ENCODE data around the gene ITGA8.
"Not testable (repeated sequence)": the region's sequence is repeated elsewhere in the genome, so short reads cannot be mapped to it uniquely, and the experiment has no call there.

ITGA8 gene

DNA sequence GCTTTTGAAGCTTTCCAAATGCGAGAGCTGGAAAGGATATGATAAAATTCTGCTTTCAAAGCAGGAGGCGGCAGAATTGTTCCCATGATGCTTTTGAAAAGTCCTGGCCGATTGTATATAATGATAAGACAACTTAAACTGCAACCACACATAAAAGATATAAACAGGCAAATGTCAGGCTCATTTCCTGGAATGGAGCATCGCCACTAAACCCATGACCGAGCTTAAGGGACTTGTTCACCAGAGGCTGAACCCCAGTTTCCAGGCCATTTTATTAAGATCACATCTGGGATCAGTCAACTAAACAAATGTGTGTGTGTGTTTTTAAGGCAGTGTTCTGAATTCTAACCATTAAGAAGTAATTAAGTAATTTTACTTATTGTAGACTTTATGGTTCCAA, 131.6 kb downstream of the ITGA8 start:
- Histone ChIP-seq H3K9ac (ENCODE audit: low read length) (no peak overlapping the region), H3K4me2 (ENCODE audit: low read length) (no peak overlapping the region), H3K27ac (ENCODE audit: low read depth, low read length, poor library complexity, severe bottlenecking) (no peak overlapping the region), H3K36me3 (ENCODE audit: insufficient read depth, low read length) (no peaks in the 10 kb centered on the region), H3F3A (ENCODE audit: insufficient read depth, low read length) (no peaks in the 10 kb centered on the region), H3K4me3 (ENCODE audit: low read depth, low read length, poor library complexity, severe bottlenecking) (no peak overlapping the region), H2AFZ (ENCODE audit: low read length) (no peak overlapping the region), H3K9me2 (ENCODE audit: low read depth, low read length) (no peaks in the 10 kb centered on the region), H3K27me3 (ENCODE audit: insufficient read depth, low read length) (no peaks in the 10 kb centered on the region), H3K79me2 (ENCODE audit: insufficient read depth, low read length) (no peaks in the 10 kb centered on the region), H3K4me1 (ENCODE audit: insufficient read depth, low read length, severe bottlenecking) (no peaks in the 10 kb centered on the region), H4K20me1 (ENCODE audit: insufficient read depth, low read length) (no peaks in the 10 kb centered on the region), H3K9me3 (ENCODE audit: low read length) (no peaks in the 10 kb centered on the region)
- TF ChIP-seq, protein P1, sequence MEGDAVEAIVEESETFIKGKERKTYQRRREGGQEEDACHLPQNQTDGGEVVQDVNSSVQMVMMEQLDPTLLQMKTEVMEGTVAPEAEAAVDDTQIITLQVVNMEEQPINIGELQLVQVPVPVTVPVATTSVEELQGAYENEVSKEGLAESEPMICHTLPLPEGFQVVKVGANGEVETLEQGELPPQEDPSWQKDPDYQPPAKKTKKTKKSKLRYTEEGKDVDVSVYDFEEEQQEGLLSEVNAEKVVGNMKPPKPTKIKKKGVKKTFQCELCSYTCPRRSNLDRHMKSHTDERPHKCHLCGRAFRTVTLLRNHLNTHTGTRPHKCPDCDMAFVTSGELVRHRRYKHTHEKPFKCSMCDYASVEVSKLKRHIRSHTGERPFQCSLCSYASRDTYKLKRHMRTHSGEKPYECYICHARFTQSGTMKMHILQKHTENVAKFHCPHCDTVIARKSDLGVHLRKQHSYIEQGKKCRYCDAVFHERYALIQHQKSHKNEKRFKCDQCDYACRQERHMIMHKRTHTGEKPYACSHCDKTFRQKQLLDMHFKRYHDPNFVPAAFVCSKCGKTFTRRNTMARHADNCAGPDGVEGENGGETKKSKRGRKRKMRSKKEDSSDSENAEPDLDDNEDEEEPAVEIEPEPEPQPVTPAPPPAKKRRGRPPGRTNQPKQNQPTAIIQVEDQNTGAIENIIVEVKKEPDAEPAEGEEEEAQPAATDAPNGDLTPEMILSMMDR (IDR thresholded peaks at IDR 0.05; ENCODE audit: low read length) = no peak
- no peak for TF ChIP-seq EZH2 (IDR thresholded peaks at IDR 0.05; ENCODE audit: borderline replicate concordance, low read length)

DNA sequence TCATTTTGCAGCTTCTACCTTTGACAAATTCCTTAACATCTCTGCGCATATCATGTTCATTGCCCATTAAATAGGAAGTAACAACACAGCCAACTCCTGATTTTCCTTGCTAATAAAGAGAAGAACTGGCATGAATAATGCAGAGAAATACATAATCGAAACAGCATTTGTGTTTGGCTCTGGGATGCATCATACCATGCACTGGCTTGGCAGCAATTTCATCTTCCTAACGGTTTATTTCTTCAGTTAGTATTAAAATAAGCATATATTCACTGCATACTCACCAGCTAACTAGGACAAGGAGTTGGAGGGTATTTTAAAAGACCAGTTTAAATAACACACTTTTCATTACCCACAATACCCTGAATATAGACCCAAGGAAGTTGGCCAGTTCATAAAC, 132.5 kb downstream of the ITGA8 start:
- Histone ChIP-seq H3K9me3 (ENCODE audit: low read length) (no peaks in the 10 kb centered on the region), H4K20me1 (ENCODE audit: insufficient read depth, low read length) (no peaks in the 10 kb centered on the region), H3K4me3 (ENCODE audit: low read depth, low read length, poor library complexity, severe bottlenecking) (no peak overlapping the region), H3K27ac (ENCODE audit: low read depth, low read length, poor library complexity, severe bottlenecking) (no peak overlapping the region), H3K4me2 (ENCODE audit: low read length) (no peak overlapping the region), H3F3A (ENCODE audit: insufficient read depth, low read length) (no peaks in the 10 kb centered on the region), H3K27me3 (ENCODE audit: insufficient read depth, low read length) (no peaks in the 10 kb centered on the region), H3K4me1 (ENCODE audit: insufficient read depth, low read length, severe bottlenecking) (no peaks in the 10 kb centered on the region), H2AFZ (ENCODE audit: low read length) (no peak overlapping the region), H3K36me3 (ENCODE audit: insufficient read depth, low read length) (no peaks in the 10 kb centered on the region), H3K79me2 (ENCODE audit: insufficient read depth, low read length) (no peaks in the 10 kb centered on the region), H3K9ac (ENCODE audit: low read length) (no peak overlapping the region), H3K9me2 (ENCODE audit: low read depth, low read length) (no peaks in the 10 kb centered on the region)
- TF ChIP-seq, protein P1 (IDR thresholded peaks at IDR 0.05; ENCODE audit: low read length) = no peak
- TF ChIP-seq EZH2 (IDR thresholded peaks at IDR 0.05; ENCODE audit: borderline replicate concordance, low read length) = no peak

DNA sequence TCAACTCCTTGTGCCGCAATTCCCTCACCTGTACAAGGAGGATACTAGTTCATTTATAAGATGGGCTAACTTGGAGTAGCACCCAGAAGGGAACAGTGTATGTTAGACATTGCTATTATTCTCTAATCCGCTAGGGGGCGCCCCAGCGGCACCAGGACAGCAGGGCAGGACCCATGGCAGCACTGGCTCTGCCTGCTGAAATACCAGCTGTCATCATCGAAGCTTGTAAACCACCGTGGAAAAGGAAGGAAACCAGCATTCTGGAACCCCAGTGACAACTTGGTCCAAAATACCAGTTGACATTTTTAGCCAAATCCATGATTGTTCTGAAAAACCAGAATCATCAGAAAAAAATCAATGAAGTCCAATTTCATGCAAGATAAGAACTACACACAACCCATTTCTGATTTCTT, 134.4 kb downstream of the ITGA8 start:
- H2AFZ ChIP-seq (ENCODE audit: low read length) = no peak overlapping the region
- no peaks in the 10 kb centered on the region for H3K9me3 ChIP-seq (ENCODE audit: low read length)
- no peaks in the 10 kb centered on the region for H4K20me1 ChIP-seq (ENCODE audit: insufficient read depth, low read length)
- no peak overlapping the region for H3K9ac ChIP-seq (ENCODE audit: low read length)
- H3K4me3 ChIP-seq (ENCODE audit: low read depth, low read length, poor library complexity, severe bottlenecking) = no peak overlapping the region
- TF ChIP-seq EZH2 (IDR thresholded peaks at IDR 0.05; ENCODE audit: borderline replicate concordance, low read length) = no peak
- TF ChIP-seq, protein P1 (IDR thresholded peaks at IDR 0.05; ENCODE audit: low read length) = peak; percentile 88
- H3K9me2 ChIP-seq (ENCODE audit: low read depth, low read length) = no peaks in the 10 kb centered on the region
- no peak overlapping the region for H3K4me2 ChIP-seq (ENCODE audit: low read length)
- H3K27ac ChIP-seq (ENCODE audit: low read depth, low read length, poor library complexity, severe bottlenecking) = no peak overlapping the region
- H3K4me1 ChIP-seq (ENCODE audit: insufficient read depth, low read length, severe bottlenecking) = no peaks in the 10 kb centered on the region
- H3K79me2 ChIP-seq (ENCODE audit: insufficient read depth, low read length) = no peaks in the 10 kb centered on the region
- no peaks in the 10 kb centered on the region for H3K36me3 ChIP-seq (ENCODE audit: insufficient read depth, low read length)
- H3K27me3 ChIP-seq (ENCODE audit: insufficient read depth, low read length) = no peaks in the 10 kb centered on the region
- H3F3A ChIP-seq (ENCODE audit: insufficient read depth, low read length) = no peaks in the 10 kb centered on the region

DNA sequence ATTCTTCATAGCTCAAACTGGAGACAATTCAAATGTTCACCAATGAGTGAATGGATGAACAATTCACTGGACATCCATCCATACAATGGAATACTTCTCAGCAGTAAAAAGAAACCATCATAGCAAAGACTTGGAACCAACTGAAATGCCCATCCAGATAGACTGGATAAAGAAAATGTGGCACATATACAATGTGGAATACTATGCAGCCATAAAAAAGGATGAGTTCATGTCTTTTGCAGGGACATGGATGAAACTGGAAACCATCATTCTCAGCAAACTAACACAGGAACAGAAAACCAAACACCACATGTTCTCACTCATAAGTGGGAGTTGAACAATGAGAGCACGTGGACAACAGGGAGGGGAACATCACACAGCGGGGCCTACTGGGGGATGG, 136.8 kb downstream of the ITGA8 start:
- not testable (repeated sequence) for H3K9me2 ChIP-seq (ENCODE audit: low read depth, low read length); H3K27me3 ChIP-seq (ENCODE audit: insufficient read depth, low read length); H4K20me1 ChIP-seq (ENCODE audit: insufficient read depth, low read length); H3K9me3 ChIP-seq (ENCODE audit: low read length); H3K4me2 ChIP-seq (ENCODE audit: low read length); H3K4me3 ChIP-seq (ENCODE audit: low read depth, low read length, poor library complexity, severe bottlenecking); H3K36me3 ChIP-seq (ENCODE audit: insufficient read depth, low read length); H3K4me1 ChIP-seq (ENCODE audit: insufficient read depth, low read length, severe bottlenecking); H3K79me2 ChIP-seq (ENCODE audit: insufficient read depth, low read length); H3F3A ChIP-seq (ENCODE audit: insufficient read depth, low read length); H2AFZ ChIP-seq (ENCODE audit: low read length); H3K9ac ChIP-seq (ENCODE audit: low read length); H3K27ac ChIP-seq (ENCODE audit: low read depth, low read length, poor library complexity, severe bottlenecking)

All from OCI-LY1 (cell line).